Upper lobe of left lung (tissue), 6 donors: ENCODE measurements around the gene TOR1AIP2. TPM values are rescaled to one million over a fixed set of nuclear protein-coding genes. Genes with fewer than 3 reads are reported as not detected.

Experiments
- ATAC-seq, 2 donors: fragments of 200-7000 bp; cut with Tn5 transposase; one replicate each; pipeline ENCODE4 v1.9.1; 2022; ENCODE audit warnings: mild to moderate bottlenecking in 2 of 2, moderate library complexity in 2 of 2; ENCODE audit not compliant: low FRiP score in 2 of 2
- DNase-seq, 2 donors: peaks; one replicate each; pipeline ENCODE4 v3.0.0-alpha.2; 2019 to 2020
- H3K27ac ChIP-seq, 4 donors: fragments of 200-600 bp; sonication (generic); one replicate each; pipeline ENCODE4 v1.5.1; 2016 to 2019
- H3K27me3 ChIP-seq, 4 donors: fragments of 200-600 bp; sonication (generic); one replicate each; pipeline ENCODE4 v1.5.1; 2017 to 2019
- H3K36me3 ChIP-seq, 4 donors: fragments of 200-600 bp; sonication (generic); one replicate each; pipeline ENCODE4 v1.5.1; 2016 to 2019
- H3K4me1 ChIP-seq, 4 donors: fragments of 200-600 bp; sonication (generic); one replicate each; pipeline ENCODE4 v1.5.1; 2018 to 2019
- H3K4me3 ChIP-seq, 4 donors: fragments of 200-600 bp; sonication (generic); one replicate each; pipeline ENCODE4 v1.5.1; 2017 to 2019; ENCODE audit warnings: mild to moderate bottlenecking in 2 of 4, moderate library complexity in 1 of 4
- H3K9me3 ChIP-seq, 4 donors: fragments of 200-600 bp; sonication (generic); one replicate each; pipeline ENCODE4 v1.5.1; 2018 to 2019
- CTCF ChIP-seq, 6 experiments: fragments of 450-650 bp in 4 of 6; fragments of 200-600 bp in 2 of 6; sonication (generic) in 2 of 6; IDR thresholded peaks; one replicate each; pipeline ENCODE4 v1.5.1; 2016 to 2019; ENCODE audit warnings: antibody characterized with exemption in 6 of 6
- EP300 ChIP-seq, 4 donors: sonication (generic); formaldehyde crosslinking; IDR thresholded peaks; one replicate each; pipeline ENCODE4 v1.5.1; 2017; ENCODE audit warnings: antibody characterized with exemption in 4 of 4, control low read depth in 2 of 4
- POLR2A ChIP-seq, 4 donors: fragments of 450-650 bp; IDR thresholded peaks; one replicate each; pipeline ENCODE4 v1.5.1; 2016 to 2017; ENCODE audit warnings: antibody characterized with exemption in 4 of 4, mild to moderate bottlenecking in 2 of 4
- POLR2AphosphoS5 ChIP-seq, 2 donors: sonication (generic); formaldehyde crosslinking; IDR thresholded peaks; one replicate each; pipeline ENCODE4 v1.5.1; 2017; ENCODE audit warnings: antibody characterized with exemption in 2 of 2
- WGBS, 2 donors: methylation state at CpG; one replicate each; pipeline ENCODE4 v1.1.5; 2017 to 2018; 5-methylcytosine and 5-hydroxymethylcytosine counted together
- total RNA-seq, 6 donors: library from RNA; depleted of rRNA in 4 of 6; stranded (reverse); fragments of >200 nt in 4 of 6; gene quantifications; one replicate each; pipeline versions ENCODE4 v1.1.0 to v1.2.1, GENCODE V29; 2016 to 2021
- donor health status: DM: no; HTN: no; CAD: no; lungs with moderate emphysema.
- donor health status: DM: no; HTN: yes; CAD: no; lungs with severe emphysema.

The TOR1AIP2 gene
- total RNA-seq, 6 donors from 2014 or later = 59.7 to 145 (median 81.2) TPM

- ATAC-seq (no peak), DNase-seq (no peak)
- Histone ChIP-seq H3K4me1 (no peaks in the 10 kb centered on the region), H3K36me3 (no peaks in the 10 kb centered on the region), H3K4me3 (no peak overlapping the region), H3K27ac (no peak overlapping the region), H3K9me3 (no peaks in the 10 kb centered on the region), H3K27me3 (no peaks in the 10 kb centered on the region)
- no peak for TF ChIP-seq POLR2AphosphoS5 (IDR thresholded peaks at IDR 0.05)
- TF ChIP-seq POLR2A (IDR thresholded peaks at IDR 0.05) = no peak
- TF ChIP-seq CTCF (IDR thresholded peaks at IDR 0.05) = no peak
- no peak for TF ChIP-seq EP300 (IDR thresholded peaks at IDR 0.05)
- 95 to 97% methylated on average over 4 of the region's 4 CpGs for WGBS, 2 donors
Measured at GRCh38 chr1:179800481-179800880, 77.1 kb downstream of the TOR1AIP2 start.

DNA sequence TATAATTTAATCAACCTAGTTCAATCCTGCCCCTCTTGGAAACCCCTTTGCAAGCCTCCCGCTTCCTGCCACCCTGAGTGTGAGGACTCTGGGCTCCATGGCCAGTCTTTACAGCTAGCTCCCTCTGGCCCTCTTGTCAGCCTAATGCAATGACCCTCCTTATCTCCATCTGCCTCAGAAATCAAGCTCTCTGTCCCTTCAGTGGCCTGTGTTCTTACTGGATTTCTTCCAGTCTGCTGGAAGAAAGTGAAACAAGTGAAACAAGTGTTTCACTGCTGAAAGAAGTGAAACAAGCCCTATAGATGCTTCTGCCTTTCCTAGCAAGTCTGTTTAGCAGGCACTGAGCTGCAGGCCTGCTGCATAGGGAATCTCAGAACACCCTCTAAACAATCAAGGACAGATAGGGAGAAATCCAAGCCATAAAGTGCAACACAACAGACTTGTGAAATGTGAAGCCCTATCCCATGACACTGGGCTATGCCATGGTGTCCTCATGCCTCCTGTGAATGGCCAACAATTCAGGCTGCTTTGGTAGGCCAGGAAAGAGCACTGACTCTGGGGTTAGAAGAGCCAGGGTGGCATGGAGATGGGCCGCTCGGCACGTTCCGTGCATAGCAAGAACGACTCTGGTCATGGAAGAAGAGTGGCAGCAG is 78.6 kb downstream of the TOR1AIP2 start:
- Histone ChIP-seq H3K9me3 (no peaks in the 10 kb centered on the region), H3K27me3 (no peaks in the 10 kb centered on the region), H3K4me1 (no peaks in the 10 kb centered on the region), H3K4me3 (no peak overlapping the region), H3K27ac (no peak overlapping the region), H3K36me3 (no peaks in the 10 kb centered on the region)
- 97% methylated on average over 6 of the region's 6 CpGs for WGBS, 2 donors
- DNase-seq (no peak), ATAC-seq (no peak)
- TF ChIP-seq EP300 (IDR thresholded peaks at IDR 0.05) (no peak), POLR2AphosphoS5 (IDR thresholded peaks at IDR 0.05) (no peak), CTCF (IDR thresholded peaks at IDR 0.05) (no peak), POLR2A (IDR thresholded peaks at IDR 0.05) (no peak)

DNA sequence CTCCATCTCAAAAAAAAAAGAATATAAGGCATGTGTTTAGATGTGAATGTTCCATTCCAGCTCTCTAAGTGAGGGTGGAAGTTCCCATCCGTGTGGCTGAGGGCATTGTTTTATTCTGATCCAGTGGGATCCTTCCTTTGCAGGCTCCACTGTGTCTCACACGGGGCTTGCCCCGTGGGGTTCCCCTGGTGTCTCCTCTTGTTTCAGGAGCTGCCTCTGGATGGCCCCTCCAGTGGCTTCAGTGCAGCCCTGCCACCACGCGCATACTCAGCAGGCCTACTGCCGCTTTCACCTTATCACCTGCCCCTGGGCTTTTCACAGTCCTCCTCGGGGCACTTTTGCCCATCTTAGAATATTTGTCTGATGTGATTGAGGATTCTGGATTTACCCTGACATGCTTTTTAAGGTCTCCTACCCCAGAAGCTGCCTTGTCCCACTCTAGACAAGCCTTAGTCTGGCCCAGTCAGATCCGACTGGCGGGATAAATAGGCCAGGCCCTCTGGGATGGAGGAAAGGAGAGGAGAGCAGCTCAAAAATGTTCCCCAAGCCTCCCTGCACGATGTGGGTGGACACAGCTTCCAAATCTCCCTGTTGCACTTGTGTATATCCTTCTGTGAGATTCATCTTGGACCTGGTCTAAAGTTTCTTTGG is 79.3 kb downstream of the TOR1AIP2 start:
- ATAC-seq (no peak), DNase-seq (no peak)
- no peak overlapping the region for H3K27ac ChIP-seq
- TF ChIP-seq CTCF (IDR thresholded peaks at IDR 0.05) (no peak), EP300 (IDR thresholded peaks at IDR 0.05) (no peak), POLR2A (IDR thresholded peaks at IDR 0.05) (no peak), POLR2AphosphoS5 (IDR thresholded peaks at IDR 0.05) (no peak)
- H3K36me3 ChIP-seq = no peaks in the 10 kb centered on the region
- no peak overlapping the region for H3K4me3 ChIP-seq
- H3K27me3 ChIP-seq = no peaks in the 10 kb centered on the region
- no peaks in the 10 kb centered on the region for H3K4me1 ChIP-seq
- WGBS, 2 donors = 88 to 91% methylated on average over 9 to 10 of the region's 10 CpGs
- H3K9me3 ChIP-seq = no peaks in the 10 kb centered on the region

DNA sequence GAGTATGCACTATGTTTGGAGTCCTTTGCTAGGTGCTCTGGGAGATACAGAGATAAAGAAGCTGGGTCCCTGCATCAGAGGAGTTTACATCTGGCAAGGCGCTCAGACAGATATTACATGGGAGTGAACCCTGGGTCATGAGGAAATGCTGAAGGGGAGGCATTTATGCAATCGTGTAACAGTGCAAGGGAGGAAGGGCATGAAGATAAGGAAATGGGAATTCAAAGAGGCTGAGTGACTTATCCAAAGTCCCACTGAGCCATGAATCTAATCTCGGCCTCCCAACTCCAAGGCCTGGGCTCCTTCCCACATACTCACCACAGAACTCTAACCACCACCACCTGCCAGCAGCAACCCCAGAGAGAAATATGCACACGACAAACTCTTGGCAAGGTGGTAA is 82.9 kb downstream of the TOR1AIP2 start:
- peak in 1 of 2 donors; percentile 55 for ATAC-seq
- Histone ChIP-seq H3K27ac (no peak overlapping the region), H3K9me3 (no peaks in the 10 kb centered on the region), H3K4me3 (no peak overlapping the region), H3K4me1 (no peaks in the 10 kb centered on the region), H3K36me3 (no peaks in the 10 kb centered on the region), H3K27me3 (no peaks in the 10 kb centered on the region)
- no peak for DNase-seq
- 27 to 32% methylated on average over 4 of the region's 4 CpGs for WGBS, 2 donors
- TF ChIP-seq POLR2AphosphoS5 (IDR thresholded peaks at IDR 0.05) (no peak), EP300 (IDR thresholded peaks at IDR 0.05) (no peak), POLR2A (IDR thresholded peaks at IDR 0.05) (no peak), CTCF (IDR thresholded peaks at IDR 0.05) (no peak)

DNA sequence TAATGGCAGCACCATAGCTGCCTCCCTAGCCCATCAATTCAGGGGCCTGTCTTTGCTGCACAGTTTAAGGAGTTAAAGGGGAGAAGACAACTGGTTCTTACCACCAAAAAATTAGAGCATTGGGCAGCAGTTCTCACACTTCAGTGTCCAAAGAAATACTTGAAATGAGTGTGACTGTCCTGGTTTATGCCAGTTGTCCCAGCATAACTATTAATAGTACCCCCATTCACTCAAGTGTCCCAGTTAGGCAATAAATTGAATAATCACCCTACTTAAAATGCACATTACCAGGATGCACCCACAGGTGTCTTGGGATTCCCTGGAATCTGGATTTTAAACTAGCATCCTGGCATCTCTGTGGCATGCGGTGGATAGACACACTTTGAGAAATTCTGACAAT is 83.5 kb downstream of the TOR1AIP2 start:
- H3K27ac ChIP-seq = no peak overlapping the region
- H3K36me3 ChIP-seq = no peaks in the 10 kb centered on the region
- no peaks in the 10 kb centered on the region for H3K9me3 ChIP-seq
- WGBS, 2 donors = 90 to 92% methylated on average over 1 of the region's 1 CpG
- ATAC-seq = no peak
- H3K4me1 ChIP-seq = no peaks in the 10 kb centered on the region
- H3K4me3 ChIP-seq = no peak overlapping the region
- DNase-seq = no peak
- TF ChIP-seq POLR2AphosphoS5 (IDR thresholded peaks at IDR 0.05) = no peak
- no peak for TF ChIP-seq EP300 (IDR thresholded peaks at IDR 0.05)
- no peak for TF ChIP-seq POLR2A (IDR thresholded peaks at IDR 0.05)
- TF ChIP-seq CTCF (IDR thresholded peaks at IDR 0.05) = no peak
- no peaks in the 10 kb centered on the region for H3K27me3 ChIP-seq
